Activated T-helper 1 cell treated with anti-CD3 and anti-CD28 coated beads, Interleukin-2, amount 50 U/mL, for 16 hours (primary cell): ENCODE measurements around the gene PGGHG.

Experiments
- DNase-seq, 2 donors: peaks; one replicate each; pipeline ENCODE4 v3.0.0-alpha.2; 2020; ENCODE audit warnings: low read depth in 1 of 2, low spot score in 1 of 2

The PGGHG gene

GRCh38 chr11:269146-269890 lies 19.6 kb upstream of the PGGHG start:
- no peak for DNase-seq

- no peak for DNase-seq
Observed at GRCh38 chr11:270451-271318, 18.2 kb upstream of the PGGHG start.

GRCh38 chr11:271319-271715 lies 17.6 kb upstream of the PGGHG start:
- DNase-seq, result no peak

DNA sequence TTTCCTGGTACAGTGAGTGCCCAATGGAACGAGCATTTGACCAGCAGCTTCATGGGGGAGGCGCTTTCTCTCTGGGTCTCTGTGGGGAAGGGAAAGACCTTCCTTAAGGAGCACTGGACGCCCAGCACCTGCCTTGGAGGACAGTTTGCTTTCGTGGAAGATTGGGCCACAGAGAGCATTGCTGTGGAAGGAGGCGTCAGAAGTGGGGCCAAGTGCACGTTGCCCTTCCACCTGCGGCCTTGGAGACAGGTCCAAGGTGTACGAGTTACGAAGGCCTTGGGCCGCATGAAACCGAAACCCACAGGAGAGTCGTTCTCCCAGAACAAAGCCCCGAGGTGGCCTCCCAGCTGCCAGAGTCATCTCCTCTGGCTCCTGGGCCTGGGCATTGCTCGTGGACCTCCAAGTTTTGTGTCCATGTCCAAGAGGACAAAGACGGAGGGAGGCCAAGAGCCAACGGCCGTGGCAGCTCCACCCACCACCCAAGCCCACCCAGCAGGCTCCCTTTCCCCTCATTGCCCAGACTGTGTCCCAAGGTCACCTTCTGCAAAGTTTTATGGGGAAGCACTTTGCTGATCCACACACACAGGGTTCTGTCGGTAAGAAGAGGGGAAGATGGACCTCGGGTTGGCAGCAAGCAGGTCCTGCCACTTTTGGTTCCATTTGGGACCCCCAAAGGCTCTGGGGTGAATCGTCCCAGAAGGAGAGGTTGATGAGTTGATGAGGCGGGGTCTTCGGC lies 16.6 kb upstream of the PGGHG start:
- DNase-seq, result no peak

- no peak for DNase-seq
Observed at GRCh38 chr11:272931-273198, 16.1 kb upstream of the PGGHG start.

DNA sequence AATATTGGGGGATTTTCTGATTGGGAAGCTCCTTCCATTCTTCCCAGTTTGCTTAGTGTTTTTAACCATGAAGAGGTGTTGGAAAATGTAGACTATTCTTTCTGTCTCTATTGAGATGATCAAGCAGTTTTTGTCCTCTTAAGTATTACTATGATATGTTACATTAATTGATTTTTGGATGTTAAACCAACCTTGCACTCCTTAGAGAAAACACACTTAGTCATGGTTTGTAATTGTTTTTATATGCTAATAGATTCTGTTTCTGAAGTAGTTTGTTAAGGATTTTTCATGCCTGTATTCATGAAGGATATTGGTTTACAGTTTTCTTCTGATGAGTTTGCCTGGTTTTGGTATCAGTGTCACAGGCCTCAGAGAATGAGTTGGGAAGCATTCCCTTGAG lies 12.7 kb upstream of the PGGHG start:
- DNase-seq, result no peak

GRCh38 chr11:278001-278951 lies 10.7 kb upstream of the PGGHG start, which contains the start of gene NLRP6:
Gene NLRP6 (plus strand): TSS chr11:278407. CDS start chr11:278570, 163 bp downstream.
- no peak for DNase-seq

DNA sequence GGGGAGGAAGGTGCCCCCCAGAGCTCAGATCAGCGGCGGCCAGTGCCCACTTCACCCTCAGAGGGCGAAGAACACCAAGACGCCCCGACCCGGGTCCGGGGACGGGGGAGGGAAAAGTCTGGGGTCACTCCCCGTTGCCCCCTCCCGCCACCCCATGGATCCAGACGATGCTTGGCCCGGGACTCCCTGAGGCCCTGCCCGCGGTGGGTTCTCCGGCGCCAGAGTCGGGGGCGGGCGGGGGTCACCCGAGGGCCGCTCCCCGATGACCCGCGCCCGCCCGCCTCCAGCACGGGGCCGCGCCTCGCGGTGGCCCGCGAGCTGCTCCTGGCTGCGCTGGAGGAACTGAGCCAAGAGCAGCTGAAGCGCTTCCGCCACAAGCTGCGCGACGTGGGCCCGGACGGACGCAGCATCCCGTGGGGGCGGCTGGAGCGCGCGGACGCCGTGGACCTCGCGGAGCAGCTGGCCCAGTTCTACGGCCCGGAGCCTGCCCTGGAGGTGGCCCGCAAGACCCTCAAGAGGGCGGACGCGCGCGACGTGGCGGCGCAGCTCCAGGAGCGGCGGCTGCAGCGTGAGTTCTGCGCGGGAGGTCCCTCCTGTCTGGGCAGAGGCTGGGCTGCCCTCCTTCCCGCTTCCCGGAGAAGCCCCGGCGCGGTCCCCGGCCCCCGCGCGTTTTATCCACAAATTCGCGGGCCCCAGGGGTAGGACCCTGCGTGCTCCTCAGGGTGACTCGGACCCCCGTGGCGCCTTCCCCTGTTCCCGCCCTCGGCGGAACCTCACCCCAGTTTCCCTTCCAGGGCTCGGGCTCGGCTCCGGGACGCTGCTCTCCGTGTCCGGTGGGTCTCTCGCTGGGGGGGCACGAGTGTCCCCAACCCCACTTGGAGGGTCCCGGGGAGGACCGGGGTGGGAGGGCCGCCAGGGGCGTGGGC lies 9.6 kb upstream of the PGGHG start:
- no peak for DNase-seq

GRCh38 chr11:279966-280705 lies 8.8 kb upstream of the PGGHG start:
- no peak for DNase-seq

GRCh38 chr11:280706-281485 lies 8.0 kb upstream of the PGGHG start:
- no peak for DNase-seq

DNA sequence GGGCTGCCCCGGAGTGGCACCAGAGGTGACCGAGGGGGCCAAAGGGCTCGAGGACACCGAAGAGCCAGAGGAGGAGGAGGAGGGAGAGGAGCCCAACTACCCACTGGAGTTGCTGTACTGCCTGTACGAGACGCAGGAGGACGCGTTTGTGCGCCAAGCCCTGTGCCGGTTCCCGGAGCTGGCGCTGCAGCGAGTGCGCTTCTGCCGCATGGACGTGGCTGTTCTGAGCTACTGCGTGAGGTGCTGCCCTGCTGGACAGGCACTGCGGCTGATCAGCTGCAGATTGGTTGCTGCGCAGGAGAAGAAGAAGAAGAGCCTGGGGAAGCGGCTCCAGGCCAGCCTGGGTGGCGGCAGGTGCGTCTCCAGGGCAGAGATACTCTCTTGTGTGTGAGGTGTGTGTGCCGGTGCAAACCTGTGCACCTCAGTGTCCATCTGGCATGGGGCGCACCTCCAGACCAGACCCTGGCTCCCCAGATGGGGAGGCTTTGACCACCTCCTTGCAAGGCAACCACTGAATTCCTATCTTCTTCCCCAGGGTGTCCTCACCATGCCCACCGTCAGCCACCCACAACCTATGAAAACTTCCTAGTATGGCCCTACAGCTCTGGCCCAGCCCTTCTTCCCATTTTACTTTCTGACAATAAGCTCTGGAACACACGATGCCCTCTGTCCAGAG lies 7.3 kb upstream of the PGGHG start:
- DNase-seq, result no peak

DNA sequence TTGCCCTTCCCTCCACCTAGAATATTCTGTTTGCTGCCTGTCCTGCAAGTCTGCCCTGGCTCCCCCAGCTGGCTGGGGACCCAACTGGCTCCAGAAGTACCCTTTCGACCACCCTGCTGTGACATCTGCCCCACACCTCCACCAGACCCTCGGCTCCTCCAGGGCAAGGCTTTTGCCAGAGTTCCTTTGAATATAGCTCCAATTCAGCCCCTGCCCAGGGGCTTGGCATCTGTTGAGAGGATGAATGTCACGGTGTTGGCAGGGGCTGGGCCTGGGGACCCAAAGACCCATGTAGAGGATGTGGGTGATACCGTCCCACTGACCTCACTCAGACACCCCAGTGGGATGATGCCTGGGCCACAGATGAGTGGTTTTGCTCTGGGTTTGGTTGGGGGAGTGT lies 6.8 kb upstream of the PGGHG start:
- DNase-seq, result no peak

- DNase-seq, result no peak
Observed at GRCh38 chr11:282630-283360, 6.1 kb upstream of the PGGHG start.

GRCh38 chr11:283405-284104 lies 5.4 kb upstream of the PGGHG start:
- no peak for DNase-seq

- DNase-seq, result no peak
Observed at GRCh38 chr11:284105-285020, 4.6 kb upstream of the PGGHG start.
